ENCODE results near the gene C7. TPM values are rescaled to one million over a fixed set of nuclear protein-coding genes. Genes with fewer than 3 reads are reported as not detected.

The C7 gene
- total and polyA plus RNA-seq, 8 donors: 22.4 to 317 (median 181) TPM

DNA sequence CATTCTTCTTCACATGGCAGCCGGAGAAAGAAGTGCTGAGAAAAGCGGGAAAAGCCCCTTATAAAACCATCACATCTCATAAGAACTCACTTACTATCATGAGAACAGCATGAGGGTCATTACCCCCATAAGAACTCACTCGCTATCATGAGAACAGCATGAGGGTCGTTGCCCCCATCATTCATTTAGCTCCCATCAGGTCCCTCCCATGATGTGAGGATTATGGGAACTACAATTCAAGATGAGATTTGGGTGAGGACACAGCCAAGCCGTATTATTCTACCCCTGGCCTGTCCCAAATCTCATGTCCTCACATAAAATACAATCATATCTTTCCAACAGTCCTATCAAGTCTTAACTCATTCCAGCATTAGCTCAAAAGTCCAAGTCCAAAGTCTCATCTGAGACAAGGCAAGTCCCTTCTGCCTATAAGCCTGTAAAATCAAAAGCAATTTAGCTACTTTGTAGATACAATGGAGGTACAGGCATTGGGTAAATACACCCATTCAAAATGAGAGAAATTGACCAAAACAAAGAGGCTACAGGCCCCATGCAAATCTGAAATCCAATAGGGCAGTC, 82.8 kb downstream of the C7 start:
- H3K4me3 ChIP-seq: no peak overlapping the region
- H3K36me3 ChIP-seq: no peaks in the 10 kb centered on the region
- DNase-seq: no peak
- H3K27me3 ChIP-seq: no peaks in the 10 kb centered on the region
- 62 to 82% (median 75%) methylated on average over 5 of the region's 5 CpGs for WGBS, 5 donors
- no peak for TF ChIP-seq POLR2AphosphoS5 (IDR thresholded peaks at IDR 0.05)
- no peak for TF ChIP-seq POLR2A (IDR thresholded peaks at IDR 0.05)
- TF ChIP-seq, protein P1, sequence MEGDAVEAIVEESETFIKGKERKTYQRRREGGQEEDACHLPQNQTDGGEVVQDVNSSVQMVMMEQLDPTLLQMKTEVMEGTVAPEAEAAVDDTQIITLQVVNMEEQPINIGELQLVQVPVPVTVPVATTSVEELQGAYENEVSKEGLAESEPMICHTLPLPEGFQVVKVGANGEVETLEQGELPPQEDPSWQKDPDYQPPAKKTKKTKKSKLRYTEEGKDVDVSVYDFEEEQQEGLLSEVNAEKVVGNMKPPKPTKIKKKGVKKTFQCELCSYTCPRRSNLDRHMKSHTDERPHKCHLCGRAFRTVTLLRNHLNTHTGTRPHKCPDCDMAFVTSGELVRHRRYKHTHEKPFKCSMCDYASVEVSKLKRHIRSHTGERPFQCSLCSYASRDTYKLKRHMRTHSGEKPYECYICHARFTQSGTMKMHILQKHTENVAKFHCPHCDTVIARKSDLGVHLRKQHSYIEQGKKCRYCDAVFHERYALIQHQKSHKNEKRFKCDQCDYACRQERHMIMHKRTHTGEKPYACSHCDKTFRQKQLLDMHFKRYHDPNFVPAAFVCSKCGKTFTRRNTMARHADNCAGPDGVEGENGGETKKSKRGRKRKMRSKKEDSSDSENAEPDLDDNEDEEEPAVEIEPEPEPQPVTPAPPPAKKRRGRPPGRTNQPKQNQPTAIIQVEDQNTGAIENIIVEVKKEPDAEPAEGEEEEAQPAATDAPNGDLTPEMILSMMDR (IDR thresholded peaks at IDR 0.05): no peak
- TF ChIP-seq EP300 (IDR thresholded peaks at IDR 0.05): no peak
- peak overlapping the region in 4 of 5 donors; percentile 42 to 74 (median 72) for H3K27ac ChIP-seq
- peaks cover 13 to 31% (median 26%) of the 10 kb centered on the region in 4 donors for H3K4me1 ChIP-seq
- H3K9me3 ChIP-seq: no peaks in the 10 kb centered on the region
- intact Hi-C loops (cut with DNase I; ENCODE audit: low total_unique reads): no loop called here

- WGBS, 5 donors: 95 to 97% (median 96%) methylated on average over 5 of the region's 5 CpGs
- Histone ChIP-seq H3K36me3 (no peaks in the 10 kb centered on the region), H3K4me1 (peaks cover 12 to 18% (median 15%) of the 10 kb centered on the region in 4 donors), H3K27me3 (no peaks in the 10 kb centered on the region), H3K9me3 (no peaks in the 10 kb centered on the region), H3K4me3 (no peak overlapping the region), H3K27ac (no peak overlapping the region)
- TF ChIP-seq POLR2AphosphoS5 (IDR thresholded peaks at IDR 0.05) (no peak), POLR2A (IDR thresholded peaks at IDR 0.05) (no peak)
- intact Hi-C loops (cut with DNase I; ENCODE audit: low total_unique reads): no loop called here
- no peak for DNase-seq
Observed at GRCh38 chr5:40995801-40996586, 86.7 kb downstream of the C7 start.

- H3K9me3 ChIP-seq: no peaks in the 10 kb centered on the region
- H3K36me3 ChIP-seq: no peaks in the 10 kb centered on the region
- TF ChIP-seq POLR2A (IDR thresholded peaks at IDR 0.05): no peak
- TF ChIP-seq EP300 (IDR thresholded peaks at IDR 0.05): no peak
- TF ChIP-seq POLR2AphosphoS5 (IDR thresholded peaks at IDR 0.05): no peak
- TF ChIP-seq, protein P1 (IDR thresholded peaks at IDR 0.05): no peak
- H3K27ac ChIP-seq: no peak overlapping the region
- no peaks in the 10 kb centered on the region for H3K27me3 ChIP-seq
- no peak overlapping the region for H3K4me3 ChIP-seq
- no peak for DNase-seq
- H3K4me1 ChIP-seq: no peaks in the 10 kb centered on the region
- 79 to 95% (median 91%) methylated on average over 1 of the region's 1 CpG for WGBS, 5 donors
- intact Hi-C loops (cut with DNase I; ENCODE audit: low total_unique reads): no loop called here
Observed at GRCh38 chr5:40999142-40999541, 89.8 kb downstream of the C7 start.

DNA sequence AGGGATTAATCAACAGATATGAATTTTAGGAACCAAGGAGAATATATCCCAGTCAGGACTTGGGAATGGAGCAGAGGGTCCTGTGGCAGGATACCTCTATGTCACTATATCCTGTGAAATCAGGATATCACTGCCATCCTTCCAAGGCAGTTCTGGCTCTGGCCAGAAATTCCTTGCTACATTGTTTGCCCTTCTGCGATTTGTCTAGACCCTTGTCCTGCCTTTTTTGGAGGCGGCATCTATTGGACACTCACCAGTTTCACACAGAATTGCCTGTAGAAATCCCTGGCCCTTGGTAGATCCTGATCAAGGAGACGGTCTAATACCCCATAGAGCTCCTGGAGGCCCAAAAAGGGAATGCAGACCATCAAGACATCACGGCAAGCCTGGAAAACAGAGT, 90.7 kb downstream of the C7 start:
- no peaks in the 10 kb centered on the region for H3K9me3 ChIP-seq
- DNase-seq: no peak
- H3K27ac ChIP-seq: no peak overlapping the region
- H3K36me3 ChIP-seq: no peaks in the 10 kb centered on the region
- intact Hi-C loops (cut with DNase I; ENCODE audit: low total_unique reads): no loop called here
- H3K27me3 ChIP-seq: no peaks in the 10 kb centered on the region
- 93 to 98% (median 94%) methylated on average over 4 of the region's 4 CpGs for WGBS, 5 donors
- TF ChIP-seq POLR2AphosphoS5 (IDR thresholded peaks at IDR 0.05) (no peak), POLR2A (IDR thresholded peaks at IDR 0.05) (no peak), EP300 (IDR thresholded peaks at IDR 0.05) (no peak)
- TF ChIP-seq, protein P1 (IDR thresholded peaks at IDR 0.05): no peak
- H3K4me3 ChIP-seq: no peak overlapping the region
- H3K4me1 ChIP-seq: no peaks in the 10 kb centered on the region
